Measurements from ENCODE around the gene C16orf90.
"Not testable (repeated sequence)": the region's sequence is repeated elsewhere in the genome, so short reads cannot be mapped to it uniquely, and the experiment has no call there.

C16orf90 gene

GRCh38 chr16:3482659-3483241, 12.5 kb downstream of the C16orf90 start:
- no peak for DNase-seq

GRCh38 chr16:3481696-3482658, 13.3 kb downstream of the C16orf90 start:
- DNase-seq: no peak

GRCh38 chr16:3480901-3481695, 14.2 kb downstream of the C16orf90 start:
- DNase-seq: no peak

GRCh38 chr16:3479654-3480216, 15.6 kb downstream of the C16orf90 start:
- no peak for DNase-seq

- no peak for DNase-seq
These were observed 16.9 kb downstream of the C16orf90 start for GRCh38 chr16:3478242-3478925.

GRCh38 chr16:3476409-3476808, 18.9 kb downstream of the C16orf90 start:
- no peak for DNase-seq

GRCh38 chr16:3475604-3476375, 19.5 kb downstream of the C16orf90 start:
- no peak for DNase-seq

GRCh38 chr16:3474870-3475269, 20.4 kb downstream of the C16orf90 start:
- not testable (repeated sequence) for DNase-seq

- DNase-seq: no peak
These were observed 21.0 kb downstream of the C16orf90 start for GRCh38 chr16:3474136-3474779.

GRCh38 chr16:3473596-3473943, 21.7 kb downstream of the C16orf90 start:
- DNase-seq: not testable (repeated sequence)

- DNase-seq: no peak
These were observed 22.3 kb downstream of the C16orf90 start for GRCh38 chr16:3472878-3473595.

- DNase-seq: no peak
These were observed 23.6 kb downstream of the C16orf90 start for GRCh38 chr16:3471518-3472176.

- no peak for DNase-seq
These were observed 24.6 kb downstream of the C16orf90 start for GRCh38 chr16:3470723-3471122.

GRCh38 chr16:3469736-3470135, 25.6 kb downstream of the C16orf90 start:
- DNase-seq: no peak

- DNase-seq: no peak
These were observed 26.8 kb downstream of the C16orf90 start for GRCh38 chr16:3468501-3468900.

- peak; percentile 48 for DNase-seq
These were observed 27.4 kb downstream of the C16orf90 start for GRCh38 chr16:3467921-3468320.

- no peak for DNase-seq
These were observed 28.1 kb downstream of the C16orf90 start for GRCh38 chr16:3467182-3467581.

GRCh38 chr16:3465911-3466584, 29.2 kb downstream of the C16orf90 start:
- no peak for DNase-seq

- no peak for DNase-seq
These were observed 30.0 kb downstream of the C16orf90 start for GRCh38 chr16:3465301-3465700.
